ENCODE results near the gene CLEC11A.

- TF ChIP-seq CTCF (IDR thresholded peaks at IDR 0.05): no peak
- TF ChIP-seq POLR2A (IDR thresholded peaks at IDR 0.05): no peak
- TF ChIP-seq EP300 (IDR thresholded peaks at IDR 0.05): no peak
These were observed 16.2 kb downstream of the CLEC11A start for GRCh38 chr19:50739132-50739913.

Data from sigmoid colon (tissue), 4 donors.